ENCODE data around the gene CASZ1.

Gene CASZ1

DNA sequence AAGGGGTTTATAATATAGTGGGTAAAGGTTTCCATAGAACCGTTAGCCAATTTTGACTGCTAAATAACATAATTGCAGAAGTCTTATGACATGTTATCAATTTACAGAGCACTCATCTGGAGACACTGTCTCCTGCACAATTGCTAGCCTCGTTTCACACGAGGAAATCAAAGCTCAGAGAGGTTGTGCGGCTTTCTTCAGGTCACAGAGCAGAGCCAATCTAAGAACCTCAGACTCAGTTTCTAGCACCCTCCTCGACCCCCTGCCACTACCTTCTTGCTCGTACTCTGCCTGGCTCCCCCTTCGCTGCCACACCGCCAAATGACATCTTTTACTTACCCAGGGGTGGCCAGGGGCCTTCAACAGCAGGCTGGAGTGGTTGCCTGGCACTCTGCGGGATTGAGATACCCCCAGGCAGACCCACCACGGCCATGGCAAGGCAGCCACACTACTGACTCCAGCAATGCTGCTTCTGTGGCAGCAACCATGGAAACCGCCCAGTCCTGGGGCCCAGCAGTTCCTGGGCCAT lies 16.0 kb upstream of the CASZ1 start:
- H2AFZ ChIP-seq (ENCODE audit: low read depth, low read length, severe bottlenecking), result no peak overlapping the region
- no peaks in the 10 kb centered on the region for H3K9me2 ChIP-seq (replicated peaks; ENCODE audit: insufficient read depth, low read length)
- no peaks in the 10 kb centered on the region for H3K79me2 ChIP-seq (ENCODE audit: insufficient read depth, low read length)
- no peaks in the 10 kb centered on the region for H4K20me1 ChIP-seq (ENCODE audit: low read depth, low read length)
- no peaks in the 10 kb centered on the region for H3F3A ChIP-seq (ENCODE audit: insufficient read depth)
- H3K27me3 ChIP-seq (ENCODE audit: low read length), result no peaks in the 10 kb centered on the region
- H3K9me3 ChIP-seq (ENCODE audit: insufficient read depth, low read length), result no peaks in the 10 kb centered on the region
- no peak overlapping the region for H3K4me2 ChIP-seq (ENCODE audit: low read depth, low read length, poor library complexity, severe bottlenecking)
- no peak overlapping the region for H3K4me3 ChIP-seq (ENCODE audit: insufficient read depth, low read length, poor library complexity, severe bottlenecking)
- no peak overlapping the region for H3K27ac ChIP-seq (ENCODE audit: low read depth, low read length)
- no peak for TF ChIP-seq EZH2phosphoT487 (conservative IDR thresholded peaks at IDR 0.05; ENCODE audit: low read length)
- TF ChIP-seq, protein P1, sequence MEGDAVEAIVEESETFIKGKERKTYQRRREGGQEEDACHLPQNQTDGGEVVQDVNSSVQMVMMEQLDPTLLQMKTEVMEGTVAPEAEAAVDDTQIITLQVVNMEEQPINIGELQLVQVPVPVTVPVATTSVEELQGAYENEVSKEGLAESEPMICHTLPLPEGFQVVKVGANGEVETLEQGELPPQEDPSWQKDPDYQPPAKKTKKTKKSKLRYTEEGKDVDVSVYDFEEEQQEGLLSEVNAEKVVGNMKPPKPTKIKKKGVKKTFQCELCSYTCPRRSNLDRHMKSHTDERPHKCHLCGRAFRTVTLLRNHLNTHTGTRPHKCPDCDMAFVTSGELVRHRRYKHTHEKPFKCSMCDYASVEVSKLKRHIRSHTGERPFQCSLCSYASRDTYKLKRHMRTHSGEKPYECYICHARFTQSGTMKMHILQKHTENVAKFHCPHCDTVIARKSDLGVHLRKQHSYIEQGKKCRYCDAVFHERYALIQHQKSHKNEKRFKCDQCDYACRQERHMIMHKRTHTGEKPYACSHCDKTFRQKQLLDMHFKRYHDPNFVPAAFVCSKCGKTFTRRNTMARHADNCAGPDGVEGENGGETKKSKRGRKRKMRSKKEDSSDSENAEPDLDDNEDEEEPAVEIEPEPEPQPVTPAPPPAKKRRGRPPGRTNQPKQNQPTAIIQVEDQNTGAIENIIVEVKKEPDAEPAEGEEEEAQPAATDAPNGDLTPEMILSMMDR (IDR thresholded peaks at IDR 0.05; ENCODE audit: insufficient read depth, low read length, poor library complexity, severe bottlenecking), result no peak
- H3K9ac ChIP-seq (ENCODE audit: low read length), result no peak overlapping the region
- H3K36me3 ChIP-seq (ENCODE audit: low read length), result no peaks in the 10 kb centered on the region

DNA sequence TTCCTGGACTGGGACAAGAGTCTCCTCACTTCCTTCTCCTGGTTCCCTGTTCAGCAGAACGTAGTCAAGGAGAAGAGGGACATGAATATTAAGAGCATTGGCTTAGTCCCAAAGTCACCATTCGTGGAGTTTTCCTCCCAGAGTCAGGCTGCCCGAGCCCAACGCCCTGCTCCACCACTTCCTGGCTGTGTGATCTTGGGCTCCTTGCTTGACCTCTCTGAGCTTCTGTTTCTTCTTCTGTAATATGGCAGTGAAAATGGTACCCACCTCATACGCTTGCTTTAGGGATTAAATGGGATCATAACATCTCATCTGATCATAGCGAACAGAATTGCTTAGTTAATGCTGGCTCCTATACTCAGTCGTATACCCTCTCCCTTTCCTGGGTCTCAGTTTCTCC lies 12.0 kb upstream of the CASZ1 start:
- no peak for TF ChIP-seq EZH2phosphoT487 (conservative IDR thresholded peaks at IDR 0.05; ENCODE audit: low read length)
- TF ChIP-seq, protein P1 (IDR thresholded peaks at IDR 0.05; ENCODE audit: insufficient read depth, low read length, poor library complexity, severe bottlenecking), result no peak
- Histone ChIP-seq H2AFZ (ENCODE audit: low read depth, low read length, severe bottlenecking) (no peak overlapping the region), H3K9me3 (ENCODE audit: insufficient read depth, low read length) (no peaks in the 10 kb centered on the region), H3K9ac (ENCODE audit: low read length) (no peak overlapping the region), H3K27ac (ENCODE audit: low read depth, low read length) (no peak overlapping the region), H3F3A (ENCODE audit: insufficient read depth) (no peaks in the 10 kb centered on the region), H4K20me1 (ENCODE audit: low read depth, low read length) (no peaks in the 10 kb centered on the region), H3K4me2 (ENCODE audit: low read depth, low read length, poor library complexity, severe bottlenecking) (no peak overlapping the region), H3K36me3 (ENCODE audit: low read length) (no peaks in the 10 kb centered on the region), H3K4me3 (ENCODE audit: insufficient read depth, low read length, poor library complexity, severe bottlenecking) (no peak overlapping the region), H3K27me3 (ENCODE audit: low read length) (no peaks in the 10 kb centered on the region), H3K79me2 (ENCODE audit: insufficient read depth, low read length) (no peaks in the 10 kb centered on the region), H3K9me2 (replicated peaks; ENCODE audit: insufficient read depth, low read length) (no peaks in the 10 kb centered on the region)

DNA sequence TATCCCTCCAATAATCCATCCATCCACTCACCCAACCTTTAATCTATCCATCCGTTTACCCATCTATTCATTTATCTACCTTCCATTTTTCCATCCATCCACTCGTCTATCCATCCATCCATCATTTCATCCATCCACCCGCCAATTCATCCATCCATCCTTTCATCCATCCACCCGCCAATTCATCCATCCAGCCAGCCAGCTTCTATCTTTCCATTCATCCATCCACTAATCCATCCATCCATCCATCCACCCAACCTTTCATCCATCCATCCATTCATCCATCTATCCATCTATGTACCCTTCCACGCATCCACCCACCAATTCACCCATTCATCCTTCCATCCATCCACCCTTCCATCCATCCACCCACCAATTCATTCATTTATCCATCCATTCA lies 10.5 kb upstream of the CASZ1 start:
- H3K36me3 ChIP-seq (ENCODE audit: low read length), result no peaks in the 10 kb centered on the region
- H3K4me3 ChIP-seq (ENCODE audit: insufficient read depth, low read length, poor library complexity, severe bottlenecking), result no peak overlapping the region
- no peaks in the 10 kb centered on the region for H3F3A ChIP-seq (ENCODE audit: insufficient read depth)
- H3K9me3 ChIP-seq (ENCODE audit: insufficient read depth, low read length), result no peaks in the 10 kb centered on the region
- no peak overlapping the region for H3K9ac ChIP-seq (ENCODE audit: low read length)
- no peak overlapping the region for H2AFZ ChIP-seq (ENCODE audit: low read depth, low read length, severe bottlenecking)
- H3K4me2 ChIP-seq (ENCODE audit: low read depth, low read length, poor library complexity, severe bottlenecking), result no peak overlapping the region
- TF ChIP-seq EZH2phosphoT487 (conservative IDR thresholded peaks at IDR 0.05; ENCODE audit: low read length), result no peak
- TF ChIP-seq, protein P1 (IDR thresholded peaks at IDR 0.05; ENCODE audit: insufficient read depth, low read length, poor library complexity, severe bottlenecking), result no peak
- no peaks in the 10 kb centered on the region for H3K9me2 ChIP-seq (replicated peaks; ENCODE audit: insufficient read depth, low read length)
- no peaks in the 10 kb centered on the region for H3K79me2 ChIP-seq (ENCODE audit: insufficient read depth, low read length)
- no peak overlapping the region for H3K27ac ChIP-seq (ENCODE audit: low read depth, low read length)
- H3K27me3 ChIP-seq (ENCODE audit: low read length), result no peaks in the 10 kb centered on the region
- H4K20me1 ChIP-seq (ENCODE audit: low read depth, low read length), result no peaks in the 10 kb centered on the region
